Fibroblast of lung (primary cell): ENCODE data around the gene TATDN3. TPM values are rescaled to one million over a fixed set of nuclear protein-coding genes. Genes with fewer than 3 reads are reported as not detected.
"Not testable (repeated sequence)": the region's sequence is repeated elsewhere in the genome, so short reads cannot be mapped to it uniquely, and the experiment has no call there.

Experiments used
- DNase-seq, 2 donors: peaks; one replicate each; pipeline versions ENCODE4 v3.0.0 to v3.0.0-alpha.2; 2010; ENCODE audit warnings: low read depth in 2 of 2
- H2AFZ ChIP-seq: 2 replicates; pipeline ENCODE4 v1.5.1; 2012; ENCODE audit warnings: low read length, control low read depth, inconsistent platforms
- H3K27ac ChIP-seq: 2 replicates; pipeline ENCODE4 v1.5.1; 2011; ENCODE audit warnings: low read length, control low read depth; ENCODE audit not compliant: insufficient read depth
- H3K27me3 ChIP-seq: 2 replicates; pipeline ENCODE4 v1.5.1; 2011; ENCODE audit warnings: mild to moderate bottlenecking, low read length; ENCODE audit not compliant: control insufficient read depth, insufficient read depth
- H3K36me3 ChIP-seq: 2 replicates; pipeline ENCODE4 v1.5.1; 2011; ENCODE audit warnings: low read length; ENCODE audit not compliant: control insufficient read depth, insufficient read depth
- H3K4me1 ChIP-seq: 2 replicates; pipeline ENCODE4 v1.5.1; 2011; ENCODE audit warnings: low read length; ENCODE audit not compliant: control insufficient read depth, insufficient read depth; ENCODE audit errors: extremely low read depth
- H3K4me2 ChIP-seq: 2 replicates; pipeline ENCODE4 v1.5.1; 2011; ENCODE audit warnings: low read length, control low read depth; ENCODE audit not compliant: insufficient read depth; ENCODE audit errors: extremely low read depth
- H3K4me3 ChIP-seq, 4 experiments: fragments of 200-600 bp in 1 of 4; sonication (generic) in 1 of 4; replicated peaks in 1 of 4; 2 replicates each; pipeline ENCODE4 v1.5.1; 2011 to 2016; ENCODE audit warnings: low read length in 4 of 4, low read depth in 3 of 4, mild to moderate bottlenecking in 3 of 4, control low read depth in 2 of 4, inconsistent platforms in 1 of 4, mixed read lengths in 1 of 4; ENCODE audit not compliant: insufficient read depth in 1 of 4; ENCODE audit errors: control extremely low read depth in 1 of 4
- H3K79me2 ChIP-seq: 2 replicates; pipeline ENCODE4 v1.5.1; 2012; ENCODE audit warnings: mild to moderate bottlenecking, low read length, inconsistent platforms; ENCODE audit not compliant: control insufficient read depth, insufficient read depth
- H3K9ac ChIP-seq: 2 replicates; pipeline ENCODE4 v1.5.1; 2011; ENCODE audit warnings: mild to moderate bottlenecking, low read length, control low read depth; ENCODE audit not compliant: insufficient read depth
- H3K9me3 ChIP-seq: 2 replicates; pipeline ENCODE4 v1.5.1; 2012; ENCODE audit warnings: low read depth, low read length; ENCODE audit not compliant: control insufficient read depth, insufficient read depth
- H4K20me1 ChIP-seq: 2 replicates; pipeline ENCODE4 v1.5.1; 2011; ENCODE audit warnings: low read length; ENCODE audit not compliant: control insufficient read depth, insufficient read depth; ENCODE audit errors: extremely low read depth
- EZH2 ChIP-seq: IDR thresholded peaks from 2 replicates; pipeline ENCODE4 v1.5.1; 2012; ENCODE audit warnings: low read length, control low read depth, mild to moderate bottlenecking; ENCODE audit errors: missing control alignments
- polyA plus RNA-seq, 2 donors: library from polyadenylated mRNA; depleted of rRNA in 1 of 2; stranded (reverse) in 1 of 2; unstranded in 1 of 2; fragments of >200 nt; gene quantifications; 2 replicates each; pipeline ENCODE4 v1.2.1, GENCODE V29; 2011 to 2012; ENCODE audit warnings: missing spikeins in 1 of 2
- total RNA-seq: library from RNA; depleted of rRNA; stranded (reverse); fragments of >200 nt; gene quantifications from 2 replicates; pipeline ENCODE4 v1.2.1, GENCODE V29; 2014
- TF ChIP-seq, protein P1 (sequence below), 2 donors: IDR thresholded peaks in 1 of 2; conservative IDR thresholded peaks in 1 of 2; 1 replicate in 1 of 2; 2 replicates in 1 of 2; pipeline ENCODE4 v1.5.1; 2011 to 2012; ENCODE audit warnings: low read length in 2 of 2, control low read depth in 1 of 2, inconsistent platforms in 1 of 2, low read depth in 1 of 2, mild to moderate bottlenecking in 1 of 2

The TATDN3 gene
- total and polyA plus RNA-seq, 2 donors (not counting 1 experiment from before 2014, with no cell fraction given) = 17.6 to 22.5 TPM

DNA sequence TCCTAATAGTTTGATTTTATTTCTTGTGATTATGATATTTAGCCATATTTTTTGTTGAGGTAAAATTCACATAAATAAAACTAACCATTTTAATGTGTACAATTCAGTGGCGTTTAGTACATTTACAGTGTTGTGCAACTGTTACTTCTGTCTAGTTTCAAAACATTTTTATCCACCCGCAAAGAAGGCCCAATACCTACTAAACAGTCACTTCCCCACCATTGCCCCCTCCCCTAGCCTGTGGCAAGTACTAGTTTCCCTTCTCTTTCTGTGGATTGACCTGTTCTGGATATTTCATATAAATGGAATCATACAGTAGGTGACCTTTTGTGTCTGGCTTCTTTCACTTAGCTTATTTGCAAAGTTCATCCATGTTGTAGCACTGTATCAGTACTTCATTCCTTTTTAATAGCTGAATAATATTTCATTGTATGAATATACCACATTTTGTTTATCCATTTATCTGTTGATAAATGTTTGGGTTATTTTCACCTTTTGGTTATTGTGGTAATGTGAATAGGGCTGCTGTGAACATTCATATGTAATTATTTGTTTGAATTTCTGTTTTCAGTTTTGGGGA is 70.5 kb downstream of the TATDN3 start:
- TF ChIP-seq, protein P1, sequence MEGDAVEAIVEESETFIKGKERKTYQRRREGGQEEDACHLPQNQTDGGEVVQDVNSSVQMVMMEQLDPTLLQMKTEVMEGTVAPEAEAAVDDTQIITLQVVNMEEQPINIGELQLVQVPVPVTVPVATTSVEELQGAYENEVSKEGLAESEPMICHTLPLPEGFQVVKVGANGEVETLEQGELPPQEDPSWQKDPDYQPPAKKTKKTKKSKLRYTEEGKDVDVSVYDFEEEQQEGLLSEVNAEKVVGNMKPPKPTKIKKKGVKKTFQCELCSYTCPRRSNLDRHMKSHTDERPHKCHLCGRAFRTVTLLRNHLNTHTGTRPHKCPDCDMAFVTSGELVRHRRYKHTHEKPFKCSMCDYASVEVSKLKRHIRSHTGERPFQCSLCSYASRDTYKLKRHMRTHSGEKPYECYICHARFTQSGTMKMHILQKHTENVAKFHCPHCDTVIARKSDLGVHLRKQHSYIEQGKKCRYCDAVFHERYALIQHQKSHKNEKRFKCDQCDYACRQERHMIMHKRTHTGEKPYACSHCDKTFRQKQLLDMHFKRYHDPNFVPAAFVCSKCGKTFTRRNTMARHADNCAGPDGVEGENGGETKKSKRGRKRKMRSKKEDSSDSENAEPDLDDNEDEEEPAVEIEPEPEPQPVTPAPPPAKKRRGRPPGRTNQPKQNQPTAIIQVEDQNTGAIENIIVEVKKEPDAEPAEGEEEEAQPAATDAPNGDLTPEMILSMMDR (conservative IDR thresholded peaks at IDR 0.05 in 1 of 2, IDR thresholded peaks at IDR 0.05 in 1 of 2; ENCODE audit: low read depth in 1 of 2, low read length in 2 of 2) = no peak
- TF ChIP-seq EZH2 = no peak
- no peak overlapping the region for H3K4me2 ChIP-seq
- H3K9ac ChIP-seq = no peak overlapping the region
- peaks cover 2% of the 10 kb centered on the region for H3K36me3 ChIP-seq
- no peaks in the 10 kb centered on the region for H3K27me3 ChIP-seq
- no peaks in the 10 kb centered on the region for H4K20me1 ChIP-seq
- no peak for DNase-seq
- H3K4me3 ChIP-seq = no peak overlapping the region
- no peak overlapping the region for H3K27ac ChIP-seq
- H3K4me1 ChIP-seq = peaks cover 5% of the 10 kb centered on the region
- H2AFZ ChIP-seq = no peak overlapping the region
- H3K9me3 ChIP-seq = no peaks in the 10 kb centered on the region
- H3K79me2 ChIP-seq = peaks cover 21% of the 10 kb centered on the region

DNA sequence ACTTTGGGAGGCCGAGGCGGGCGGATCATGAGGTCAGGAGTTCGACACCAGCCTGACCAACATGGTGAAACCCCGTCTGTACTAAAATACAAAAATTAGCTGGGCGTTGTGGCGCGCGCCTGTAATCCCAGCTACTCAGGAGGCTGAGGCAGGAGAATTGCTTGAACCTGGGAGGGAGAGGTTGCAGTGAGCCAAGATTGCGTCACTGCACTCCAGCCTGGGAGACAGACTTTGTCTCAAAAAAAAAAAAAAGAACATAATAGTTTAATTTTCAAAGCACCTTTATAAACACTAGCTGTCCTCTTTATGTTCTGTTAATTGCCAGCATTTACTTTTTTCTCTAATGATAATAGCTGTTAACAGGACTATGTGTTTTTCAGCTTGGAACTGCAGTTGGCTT is 71.7 kb downstream of the TATDN3 start:
- not testable (repeated sequence) for H4K20me1 ChIP-seq, H3K27ac ChIP-seq, H3K4me1 ChIP-seq, H3K4me3 ChIP-seq, H3K27me3 ChIP-seq, DNase-seq, H2AFZ ChIP-seq, H3K36me3 ChIP-seq, H3K4me2 ChIP-seq, H3K9ac ChIP-seq, H3K9me3 ChIP-seq
- H3K79me2 ChIP-seq = peaks cover 20% of the 10 kb centered on the region

- no peak for DNase-seq
- Histone ChIP-seq H4K20me1 (no peaks in the 10 kb centered on the region), H3K36me3 (peaks cover 2% of the 10 kb centered on the region), H3K79me2 (peaks cover 12% of the 10 kb centered on the region), H3K4me3 (no peak overlapping the region), H3K9me3 (no peaks in the 10 kb centered on the region), H3K9ac (no peak overlapping the region), H3K27ac (no peak overlapping the region), H3K4me1 (no peaks in the 10 kb centered on the region), H2AFZ (no peak overlapping the region), H3K27me3 (no peaks in the 10 kb centered on the region), H3K4me2 (no peak overlapping the region)
- no peak for TF ChIP-seq EZH2
- TF ChIP-seq, protein P1 (conservative IDR thresholded peaks at IDR 0.05 in 1 of 2, IDR thresholded peaks at IDR 0.05 in 1 of 2; ENCODE audit: low read depth in 1 of 2, low read length in 2 of 2) = no peak
Measured at GRCh38 chr1:212864201-212864600, 72.5 kb downstream of the TATDN3 start.

Other genes starting within 250 kb of the TATDN3 start
- gene ATF3, start 183.1 kb upstream of the TATDN3 start, total RNA-seq = 14.1 and 35.7 TPM in 2 replicates
- gene ATF3, start 183.1 kb upstream of the TATDN3 start, polyA plus RNA-seq = 12.4 and 33.8 TPM in 2 replicates
- 3.3 and 6.8 TPM in 2 replicates for gene BATF3, start 92.1 kb upstream of the TATDN3 start, total RNA-seq
- gene BATF3, start 92.1 kb upstream of the TATDN3 start, polyA plus RNA-seq = 3.6 and 9.1 TPM in 2 replicates
- 24.4 and 25.4 TPM in 2 replicates for gene NSL1, start 117 bp upstream of the TATDN3 start, total RNA-seq
- 21.4 and 27.4 TPM in 2 replicates for gene NSL1, start 117 bp upstream of the TATDN3 start, polyA plus RNA-seq
- gene SPATA45, start 55.8 kb downstream of the TATDN3 start, total RNA-seq = 0.51 and 0.83 TPM in 2 replicates
- 0.44 TPM in 1 of 2 replicates, not detected in the other for gene SPATA45, start 55.8 kb downstream of the TATDN3 start, polyA plus RNA-seq
- gene FLVCR1, start 66.4 kb downstream of the TATDN3 start, total RNA-seq = 6.4 and 7.3 TPM in 2 replicates
- 2.5 and 2.9 TPM in 2 replicates for gene FLVCR1, start 66.4 kb downstream of the TATDN3 start, polyA plus RNA-seq
- gene VASH2, start 158.6 kb downstream of the TATDN3 start, total RNA-seq = 0.17 and 1.0 TPM in 2 replicates
- gene VASH2, start 158.6 kb downstream of the TATDN3 start, polyA plus RNA-seq = 0.22 and 0.46 TPM in 2 replicates
- 46.7 and 71.5 TPM in 2 replicates for gene ANGEL2, start 224.0 kb downstream of the TATDN3 start, total RNA-seq
- gene ANGEL2, start 224.0 kb downstream of the TATDN3 start, polyA plus RNA-seq = 21.1 and 23.2 TPM in 2 replicates